ENCODE data around the gene MRPS14. TPM values are rescaled to one million over a fixed set of nuclear protein-coding genes. Genes with fewer than 3 reads are reported as not detected.

Gene MRPS14
- total RNA-seq, 1 experiment from 2014 or later = 25.1 TPM

- ATAC-seq (no peak), DNase-seq (ENCODE audit: low read depth, low spot score) (no peak)
- H3K27ac ChIP-seq (ENCODE audit: low read length) = no peak overlapping the region
- TF ChIP-seq POLR2AphosphoS5 (IDR thresholded peaks at IDR 0.05; ENCODE audit: low read depth, low read length) (no peak), REST (IDR thresholded peaks at IDR 0.05; ENCODE audit: insufficient read depth in 1 of 2, low read depth in 2 of 2, low read length in 1 of 2) (no peak), SIN3A (IDR thresholded peaks at IDR 0.05; ENCODE audit: borderline replicate concordance, insufficient read depth, low read depth, low read length) (no peak), TCF7L2 (IDR thresholded peaks at IDR 0.05; ENCODE audit: low read depth, low read length) (no peak), CTCF (IDR thresholded peaks at IDR 0.05) (no peak)
- intact Hi-C loops (cut with micrococcal nuclease; ENCODE audit: unreplicated experiment) = no loop called here
- H3K9me3 ChIP-seq (ENCODE audit: control insufficient read depth, insufficient read depth, low read depth, low read length) = no peaks in the 10 kb centered on the region
- H3K27me3 ChIP-seq (ENCODE audit: control insufficient read depth, insufficient read depth, low read length) = peaks cover 15% of the 10 kb centered on the region
- ChIA-PET POLR2A (no interaction called here), CTCF (no interaction called here)
- in situ Hi-C loops (cut with HindIII; ENCODE audit: low pct_unique_long_range_greater_than_20kb, low sequenced_read_pairs) = no loop called here
- no peaks in the 10 kb centered on the region for H3K4me1 ChIP-seq (ENCODE audit: control insufficient read depth, insufficient read depth, low read length)
- H3K4me3 ChIP-seq (ENCODE audit: low read depth in 2 of 2, low read length in 2 of 2) = no peak overlapping the region
- BruUV-seq (replicated peaks) = no TSS peak
- no peaks in the 10 kb centered on the region for H3K36me3 ChIP-seq (ENCODE audit: control insufficient read depth, insufficient read depth, low read length)
These were observed 27.8 kb upstream of the MRPS14 start for GRCh38 chr1:175050992-175051391.

GRCh38 chr1:175045519-175045918 is 22.3 kb upstream of the MRPS14 start:
- POLR2A ChIA-PET = interaction anchor here (0.7 kb wide), 1 partner anchor 927 kb away, joined by 3 read pairs; no protein-coding TSS in a partner anchor
- no peak overlapping the region for H3K4me3 ChIP-seq (ENCODE audit: low read depth in 2 of 2, low read length in 2 of 2)
- CTCF ChIA-PET = no interaction called here
- BruUV-seq (replicated peaks) = no TSS peak
- H3K36me3 ChIP-seq (ENCODE audit: control insufficient read depth, insufficient read depth, low read length) = no peaks in the 10 kb centered on the region
- H3K27me3 ChIP-seq (ENCODE audit: control insufficient read depth, insufficient read depth, low read length) = peaks cover 13% of the 10 kb centered on the region
- ATAC-seq (no peak), DNase-seq (ENCODE audit: low read depth, low spot score) (no peak)
- TF ChIP-seq TCF7L2 (IDR thresholded peaks at IDR 0.05; ENCODE audit: low read depth, low read length) = no peak
- no peak for TF ChIP-seq CTCF (IDR thresholded peaks at IDR 0.05)
- no peak for TF ChIP-seq SIN3A (IDR thresholded peaks at IDR 0.05; ENCODE audit: borderline replicate concordance, insufficient read depth, low read depth, low read length)
- TF ChIP-seq REST (IDR thresholded peaks at IDR 0.05; ENCODE audit: insufficient read depth in 1 of 2, low read depth in 2 of 2, low read length in 1 of 2) = no peak
- TF ChIP-seq POLR2AphosphoS5 (IDR thresholded peaks at IDR 0.05; ENCODE audit: low read depth, low read length) = no peak
- H3K9me3 ChIP-seq (ENCODE audit: control insufficient read depth, insufficient read depth, low read depth, low read length) = no peaks in the 10 kb centered on the region
- in situ Hi-C loops (cut with HindIII; ENCODE audit: low pct_unique_long_range_greater_than_20kb, low sequenced_read_pairs) (no loop called here), intact Hi-C loops (cut with micrococcal nuclease; ENCODE audit: unreplicated experiment) (no loop called here)
- H3K27ac ChIP-seq (ENCODE audit: low read length) = no peak overlapping the region
- H3K4me1 ChIP-seq (ENCODE audit: control insufficient read depth, insufficient read depth, low read length) = no peaks in the 10 kb centered on the region

All from Panc1 (cell line).